Nephron (organoid): ENCODE results near the gene SMYD4.
A peak's percentile ranks its signal among the peaks of the same experiment; 100 is the strongest.
"Not testable (repeated sequence)": the region's sequence is repeated elsewhere in the genome, so short reads cannot be mapped to it uniquely, and the experiment has no call there.

Experiments used
- H3K27ac Mint-ChIP-seq, 3 experiments: 2 replicates each; pipeline ENCODE4 v1.8.0; 2020; ENCODE audit warnings: mixed read lengths in 3 of 3, mild to moderate bottlenecking in 2 of 3, moderate library complexity in 1 of 3
- H3K27me3 Mint-ChIP-seq: 2 replicates; pipeline ENCODE4 v1.8.0; 2021; ENCODE audit warnings: low read depth, mild to moderate bottlenecking, moderate library complexity, mixed read lengths
- H3K36me3 Mint-ChIP-seq: 2 replicates; pipeline ENCODE4 v1.8.0; 2020; ENCODE audit warnings: low read depth, mixed read lengths
- H3K4me1 Mint-ChIP-seq: 2 replicates; pipeline ENCODE4 v1.8.0; 2020; ENCODE audit warnings: mixed read lengths
- H3K4me3 Mint-ChIP-seq, 3 experiments: 2 replicates each; pipeline ENCODE4 v1.8.0; 2020; ENCODE audit warnings: mild to moderate bottlenecking in 3 of 3, mixed read lengths in 3 of 3, moderate library complexity in 2 of 3
- H3K9me3 Mint-ChIP-seq: 2 replicates; pipeline ENCODE4 v1.8.0; 2020; ENCODE audit warnings: mixed read lengths
- CTCF ChIP-seq, 3 experiments: fragments of 200-600 bp; sonication (generic); IDR thresholded peaks; one replicate each; pipeline ENCODE4 v1.5.0; 2021; ENCODE audit warnings: antibody characterized with exemption in 3 of 3; ENCODE audit not compliant: unreplicated experiment in 3 of 3

SMYD4 gene

GRCh38 chr17:1861391-1862010 is 31.8 kb upstream of the SMYD4 start:
- H3K36me3 Mint-ChIP-seq: peaks cover 16% of the 10 kb centered on the region
- H3K27ac Mint-ChIP-seq: peak overlapping the region in 1 of 3 experiments; percentile 47
- no peaks in the 10 kb centered on the region for H3K27me3 Mint-ChIP-seq
- no peaks in the 10 kb centered on the region for H3K9me3 Mint-ChIP-seq
- no peaks in the 10 kb centered on the region for H3K4me1 Mint-ChIP-seq
- H3K4me3 Mint-ChIP-seq: no peak overlapping the region
- no peak for TF ChIP-seq CTCF (IDR thresholded peaks at IDR 0.05; ENCODE audit: unreplicated experiment in 3 of 3)

DNA sequence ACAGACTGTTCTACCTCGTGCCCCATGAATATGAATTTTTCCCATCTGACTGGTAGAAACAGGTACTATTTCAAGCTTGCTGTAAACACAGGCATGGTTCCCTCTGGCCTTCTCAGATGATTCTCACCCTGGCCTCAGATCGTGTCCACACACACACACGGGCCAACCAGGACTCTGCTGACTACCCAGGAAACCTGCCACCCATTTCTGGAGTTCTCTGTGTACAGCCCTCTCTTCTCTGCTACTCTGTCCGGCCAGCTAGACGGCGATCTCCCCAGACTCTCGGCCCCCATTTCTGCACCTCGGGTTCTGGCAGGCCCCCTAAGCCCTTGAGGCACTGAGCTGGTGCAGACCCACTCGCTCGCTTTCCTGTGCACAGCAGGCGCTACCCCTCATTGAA is 31.3 kb upstream of the SMYD4 start:
- TF ChIP-seq CTCF (IDR thresholded peaks at IDR 0.05; ENCODE audit: unreplicated experiment in 3 of 3): no peak
- H3K27me3 Mint-ChIP-seq: no peaks in the 10 kb centered on the region
- no peak overlapping the region for H3K4me3 Mint-ChIP-seq
- H3K4me1 Mint-ChIP-seq: no peaks in the 10 kb centered on the region
- H3K27ac Mint-ChIP-seq: no peak overlapping the region
- peaks cover 16% of the 10 kb centered on the region for H3K36me3 Mint-ChIP-seq
- no peaks in the 10 kb centered on the region for H3K9me3 Mint-ChIP-seq

GRCh38 chr17:1856462-1856861 is 26.8 kb upstream of the SMYD4 start:
- not testable (repeated sequence) for H3K27me3 Mint-ChIP-seq, H3K4me1 Mint-ChIP-seq, H3K4me3 Mint-ChIP-seq, H3K9me3 Mint-ChIP-seq, H3K27ac Mint-ChIP-seq
- peaks cover 52% of the 10 kb centered on the region for H3K36me3 Mint-ChIP-seq

GRCh38 chr17:1853698-1854097 is 24.0 kb upstream of the SMYD4 start:
- Mint-ChIP-seq H3K27ac (no peak overlapping the region), H3K27me3 (no peaks in the 10 kb centered on the region)
- no peak for TF ChIP-seq CTCF (IDR thresholded peaks at IDR 0.05; ENCODE audit: unreplicated experiment in 3 of 3)

GRCh38 chr17:1852327-1852726 is 22.6 kb upstream of the SMYD4 start:
- TF ChIP-seq CTCF (IDR thresholded peaks at IDR 0.05; ENCODE audit: unreplicated experiment in 3 of 3): no peak
- Mint-ChIP-seq H3K27ac (no peak overlapping the region), H3K36me3 (peaks cover 57% of the 10 kb centered on the region), H3K4me3 (no peak overlapping the region), H3K27me3 (no peaks in the 10 kb centered on the region), H3K9me3 (no peaks in the 10 kb centered on the region), H3K4me1 (no peaks in the 10 kb centered on the region)

More at GRCh38 chr17:1853698-1854097, 24.0 kb upstream of the SMYD4 start:
- H3K4me1 Mint-ChIP-seq: no peaks in the 10 kb centered on the region
- no peaks in the 10 kb centered on the region for H3K9me3 Mint-ChIP-seq
- peaks cover 49% of the 10 kb centered on the region for H3K36me3 Mint-ChIP-seq
- no peak overlapping the region for H3K4me3 Mint-ChIP-seq

GRCh38 chr17:1847191-1847590 is 17.5 kb upstream of the SMYD4 start:
- Mint-ChIP-seq H3K36me3 (peaks cover 63% of the 10 kb centered on the region), H3K27me3 (no peaks in the 10 kb centered on the region), H3K4me3 (no peak overlapping the region), H3K9me3 (no peaks in the 10 kb centered on the region), H3K27ac (no peak overlapping the region), H3K4me1 (peaks cover 8% of the 10 kb centered on the region)
- TF ChIP-seq CTCF (IDR thresholded peaks at IDR 0.05; ENCODE audit: unreplicated experiment in 3 of 3): no peak
